Measurements from ENCODE around the gene CNNM4. TPM values are rescaled to one million over a fixed set of nuclear protein-coding genes. Genes with fewer than 3 reads are reported as not detected.

The CNNM4 gene
- total RNA-seq, result 4.4 and 5.0 TPM in 2 replicates

DNA sequence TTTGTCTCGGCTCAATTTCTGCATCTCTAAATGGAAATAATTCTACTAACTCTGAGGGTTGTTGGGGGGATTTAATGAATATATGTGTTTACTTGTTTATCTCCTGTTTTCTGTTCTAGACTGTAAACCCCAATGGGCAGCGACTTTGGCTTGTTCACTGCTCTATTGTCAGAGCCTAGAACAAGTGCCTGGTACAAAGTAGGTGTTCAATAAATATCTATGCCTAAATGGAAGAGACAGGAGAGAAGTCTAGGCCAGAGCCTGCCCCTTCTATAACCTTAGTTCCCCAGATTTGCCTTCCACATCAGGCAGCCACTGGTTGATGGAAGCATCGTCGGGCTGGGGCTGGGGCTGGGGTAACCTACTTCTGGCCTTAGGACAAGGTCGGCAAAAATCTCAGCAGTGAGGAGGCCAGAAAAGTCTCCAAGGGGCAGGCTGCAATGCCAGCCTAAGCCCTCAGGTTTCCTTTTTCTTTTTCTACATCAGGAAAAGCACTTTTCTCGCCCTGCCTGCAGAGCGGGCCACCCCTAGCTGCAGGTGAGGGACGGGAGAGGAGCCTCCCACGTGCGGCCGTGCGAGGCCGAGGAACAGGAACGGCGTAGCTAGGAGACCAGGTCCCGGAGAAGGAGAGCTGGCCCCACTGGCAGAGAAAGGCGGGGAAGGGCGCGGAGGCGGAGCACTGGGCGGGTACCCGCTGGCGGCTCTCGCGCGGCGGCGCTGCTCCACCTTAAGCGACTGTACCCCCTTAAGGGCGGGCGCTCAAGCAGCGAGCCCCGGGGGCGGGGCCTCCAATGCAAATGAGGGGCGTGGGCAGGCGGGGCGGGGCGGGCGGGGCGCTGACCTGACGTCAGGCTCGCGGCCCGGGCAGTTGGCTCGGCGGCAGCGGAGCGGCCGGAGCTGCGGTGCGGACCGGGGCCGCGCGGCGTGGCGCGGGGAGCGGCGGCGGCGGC, at the start of gene CNNM4:
Gene CNNM4, plus strand, starts transcription at position 867 of the 950 bp plus-strand sequence. CDS start 98 bp downstream, outside the sequence.

DNA sequence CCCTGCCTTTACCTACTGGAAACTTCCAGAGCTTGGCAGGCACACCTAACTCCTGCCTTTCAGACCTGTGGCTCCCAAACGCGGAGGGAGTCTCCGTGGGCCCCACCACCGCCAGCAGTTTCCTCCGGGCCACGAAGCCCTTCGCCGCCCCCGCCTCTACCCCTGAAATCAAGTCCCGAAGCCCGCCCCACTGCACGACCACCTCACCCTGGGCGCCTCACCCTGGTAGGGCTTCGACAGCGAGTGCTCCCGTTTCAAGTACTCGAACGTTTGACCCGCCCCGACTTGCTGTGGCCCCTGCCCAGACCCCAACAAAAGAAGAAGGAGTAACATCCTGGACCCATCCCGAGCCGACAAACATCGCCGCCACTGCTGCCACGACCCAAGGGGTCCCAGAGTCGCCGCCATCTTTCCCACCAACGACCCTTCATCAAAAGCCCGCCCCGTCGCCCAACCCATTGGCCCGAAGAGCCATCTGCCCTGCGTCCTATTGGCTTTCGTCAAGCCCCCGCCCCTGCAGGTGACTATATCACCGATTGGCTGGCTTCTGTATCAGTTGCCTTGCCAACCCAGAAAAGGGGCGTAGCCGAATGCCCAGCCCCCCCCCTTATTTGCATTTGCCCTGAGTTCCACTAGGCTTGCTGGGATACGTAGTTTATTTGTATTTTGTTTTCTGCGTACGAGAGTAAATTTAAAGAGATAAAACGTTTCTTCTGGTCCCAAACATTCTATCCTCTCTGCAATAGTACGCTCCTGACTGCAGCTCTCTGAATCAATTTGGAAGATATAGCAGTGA, 20.9 kb upstream of the CNNM4 start, which contains the start of gene LMAN2L:
Gene LMAN2L, minus strand, starts transcription at position 432 of the 796 bp plus-strand sequence. Its CDS starts 24 bp downstream, at position 408.

GRCh38 chr2:96816127-96816835, 55.6 kb downstream of the CNNM4 start, which contains the start of gene CNNM3:
CNNM3 (plus strand) TSS chr2:96816268; CDS start chr2:96816278, 10 bp downstream.

GRCh38 chr2:96843538-96844268, 83.0 kb downstream of the CNNM4 start, which contains the start of gene ANKRD23:
ANKRD23 (minus strand) TSS chr2:96844021; CDS start chr2:96843992, 29 bp downstream.

DNA sequence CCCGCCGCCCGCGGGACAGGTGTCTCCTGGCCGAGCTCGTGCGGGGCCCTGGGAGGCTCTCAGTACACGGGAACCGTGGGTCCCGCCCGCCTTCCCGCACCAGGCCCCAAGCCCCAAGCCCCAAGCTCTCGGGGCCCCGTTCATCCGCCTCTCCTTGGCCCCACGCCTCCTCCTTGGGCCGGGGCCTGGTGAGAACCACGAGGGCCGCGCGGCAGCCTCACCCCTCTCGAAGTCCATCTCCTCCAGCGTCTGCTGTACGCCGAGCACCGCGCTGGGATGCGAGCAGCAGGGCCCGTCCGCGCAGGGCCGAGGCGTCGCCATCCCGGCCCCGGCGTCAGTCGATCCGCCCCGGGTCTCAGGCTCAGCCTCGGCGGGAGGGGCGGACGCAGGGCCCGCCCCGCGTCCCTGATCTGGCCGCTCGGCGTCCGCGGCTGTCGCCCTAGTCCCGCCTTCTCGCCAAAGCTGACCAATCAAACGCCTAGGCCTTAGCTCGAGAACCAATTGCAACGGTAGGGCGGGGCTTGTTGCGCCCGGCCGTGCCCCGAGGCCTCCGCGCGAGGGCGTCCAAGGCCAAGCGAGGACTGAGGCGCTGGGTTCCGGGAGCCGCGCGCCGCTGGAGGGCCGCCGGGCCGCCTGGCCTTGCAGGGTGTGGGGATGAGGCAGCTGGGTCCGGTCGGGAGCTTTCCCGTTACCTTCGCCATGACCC, 97.1 kb downstream of the CNNM4 start, which contains the start of gene ANKRD39:
Gene ANKRD39, minus strand, starts transcription at position 350 of the 706 bp plus-strand sequence. Its CDS starts 29 bp downstream, at position 321.

Other genes starting within 250 kb of the CNNM4 start
- gene ARID5A, start 224.2 kb upstream of the CNNM4 start, total RNA-seq, result 14.1 and 15.9 TPM in 2 replicates
- 32.5 and 36.5 TPM in 2 replicates for gene KANSL3, start 122.6 kb upstream of the CNNM4 start, total RNA-seq
- 0.76 and 0.78 TPM in 2 replicates for gene FER1L5, start 118.1 kb upstream of the CNNM4 start, total RNA-seq
- gene LMAN2L, start 20.8 kb upstream of the CNNM4 start, total RNA-seq, result 32.1 and 32.5 TPM in 2 replicates
- 11.3 and 11.5 TPM in 2 replicates for gene CNNM3, start 55.4 kb downstream of the CNNM4 start, total RNA-seq
- gene ANKRD23, start 83.1 kb downstream of the CNNM4 start, total RNA-seq, result 1.7 TPM in 2 replicates
- gene ANKRD39, start 97.1 kb downstream of the CNNM4 start, total RNA-seq, result 5.5 and 5.9 TPM in 2 replicates
- 22.4 and 27.3 TPM in 2 replicates for gene SEMA4C, start 109.2 kb downstream of the CNNM4 start, total RNA-seq
- not detected in 2 replicates for gene FAM178B, start 225.7 kb downstream of the CNNM4 start, total RNA-seq